HEK293 (cell line): ENCODE data around the gene PTGES2.

Experiments
- CTCF ChIA-PET: fragments of 350-600 bp; formaldehyde crosslinking; extraction: SDS; loops from one replicate; lab custom pipeline; 2021; ENCODE audit warnings: antibody characterized with exemption; lab: Yijun Ruan, JAX
- POLR2A ChIA-PET: fragments of 300-600 bp; formaldehyde crosslinking; extraction: SDS; loops from one replicate; lab custom pipeline; 2020; ENCODE audit warnings: antibody characterized with exemption, inconsistent platforms; lab: Yijun Ruan, JAX
- H3K27ac ChIP-seq: fragments of 200-500 bp; sonication (Bioruptor generic); 2 replicates; pipeline ENCODE4 v1.5.1; 2014; ENCODE audit warnings: low read depth, low read length, control low read depth, inconsistent platforms; ENCODE audit errors: extremely low read depth
- H3K36me3 ChIP-seq, 2 experiments: fragments of 200-500 bp in 1 of 2; sonication (Bioruptor generic) in 1 of 2; 1 replicate in 1 of 2; 2 replicates in 1 of 2; pipeline ENCODE4 v1.5.1; 2014 to 2017; ENCODE audit warnings: inconsistent platforms in 2 of 2, low read length in 2 of 2; ENCODE audit not compliant: control insufficient read depth in 2 of 2, insufficient read depth in 1 of 2
- H3K4me1 ChIP-seq: fragments of 200-500 bp; sonication (Bioruptor generic); 2 replicates; pipeline ENCODE4 v1.5.1; 2014; ENCODE audit warnings: mild to moderate bottlenecking, low read length, inconsistent platforms; ENCODE audit not compliant: control insufficient read depth, insufficient read depth
- H3K4me3 ChIP-seq: 2 replicates; pipeline ENCODE4 v1.5.1; 2011; ENCODE audit warnings: low read depth, mild to moderate bottlenecking, control low read depth, low read length, moderate library complexity
- H3K9me3 ChIP-seq: fragments of 200-500 bp; sonication (Bioruptor generic); 2 replicates; pipeline ENCODE4 v1.5.1; 2014; ENCODE audit warnings: low read depth, low read length, inconsistent platforms; ENCODE audit not compliant: control insufficient read depth, insufficient read depth
- KLF1 ChIP-seq: fragments of 450-650 bp; formaldehyde crosslinking; IDR thresholded peaks from 2 replicates; pipeline ENCODE4 v1.5.1; 2016; ENCODE audit warnings: missing biosample characterization, missing genetic modification characterization
- MYNN ChIP-seq: fragments of 450-650 bp; formaldehyde crosslinking; IDR thresholded peaks from 2 replicates; pipeline ENCODE4 v1.5.1; 2016; ENCODE audit warnings: missing biosample characterization, missing genetic modification characterization, borderline replicate concordance
- OSR2 ChIP-seq: fragments of 450-650 bp; formaldehyde crosslinking; IDR thresholded peaks from 2 replicates; pipeline ENCODE4 v1.5.1; 2016; ENCODE audit warnings: missing biosample characterization, missing genetic modification characterization
- SETDB1 ChIP-seq: IDR thresholded peaks from one replicate; pipeline ENCODE4 v1.6.1; 2017; ENCODE audit warnings: mild to moderate bottlenecking, low read length, moderate library complexity, mixed read lengths; ENCODE audit not compliant: insufficient read length
- YY2 ChIP-seq: fragments of 450-650 bp; formaldehyde crosslinking; IDR thresholded peaks from 2 replicates; pipeline ENCODE4 v1.5.1; 2016; ENCODE audit warnings: missing biosample characterization, missing genetic modification characterization
- ZBTB8A ChIP-seq: fragments of 450-650 bp; formaldehyde crosslinking; IDR thresholded peaks from 2 replicates; pipeline ENCODE4 v1.5.1; 2016; ENCODE audit warnings: missing biosample characterization, missing genetic modification characterization
- ZFP3 ChIP-seq: fragments of 450-650 bp; formaldehyde crosslinking; IDR thresholded peaks from 2 replicates; pipeline ENCODE4 v1.5.1; 2016; ENCODE audit warnings: low read depth, missing biosample characterization, missing genetic modification characterization
- ZFP69B ChIP-seq: fragments of 450-650 bp; formaldehyde crosslinking; IDR thresholded peaks from 2 replicates; pipeline ENCODE4 v1.5.1; 2016; ENCODE audit warnings: missing biosample characterization, missing genetic modification characterization
- ZNF221 ChIP-seq: fragments of 450-650 bp; formaldehyde crosslinking; IDR thresholded peaks from 2 replicates; pipeline ENCODE4 v1.5.1; 2017; ENCODE audit warnings: missing biosample characterization, missing genetic modification characterization, borderline replicate concordance
- ZNF23 ChIP-seq: fragments of 450-650 bp; formaldehyde crosslinking; IDR thresholded peaks from 2 replicates; pipeline ENCODE4 v1.5.1; 2016; ENCODE audit warnings: missing biosample characterization, missing genetic modification characterization, borderline replicate concordance
- ZNF354C ChIP-seq: fragments of 450-650 bp; formaldehyde crosslinking; IDR thresholded peaks from 2 replicates; pipeline ENCODE4 v1.5.1; 2016; ENCODE audit warnings: missing biosample characterization, missing genetic modification characterization, low read depth, borderline replicate concordance
- ZNF391 ChIP-seq: fragments of 450-650 bp; formaldehyde crosslinking; IDR thresholded peaks from 2 replicates; pipeline ENCODE4 v1.5.1; 2016; ENCODE audit warnings: low read depth, missing biosample characterization, missing genetic modification characterization, borderline replicate concordance
- ZNF544 ChIP-seq: fragments of 450-650 bp; formaldehyde crosslinking; IDR thresholded peaks from 2 replicates; pipeline ENCODE4 v1.5.0; 2017; ENCODE audit warnings: missing biosample characterization, missing genetic modification characterization
- ZNF585B ChIP-seq: fragments of 450-650 bp; formaldehyde crosslinking; IDR thresholded peaks from 2 replicates; pipeline ENCODE4 v1.5.1; 2016; ENCODE audit warnings: missing biosample characterization, missing genetic modification characterization
- ZNF596 ChIP-seq: fragments of 450-650 bp; IDR thresholded peaks from 2 replicates; pipeline ENCODE4 v1.5.0; 2018; ENCODE audit warnings: missing biosample characterization, mild to moderate bottlenecking, missing genetic modification characterization, moderate library complexity
- ZNF658 ChIP-seq: fragments of 450-650 bp; formaldehyde crosslinking; IDR thresholded peaks from 2 replicates; pipeline ENCODE4; 2016; ENCODE audit warnings: missing biosample characterization, missing genetic modification characterization
- ZNF660 ChIP-seq: fragments of 450-650 bp; IDR thresholded peaks from 2 replicates; pipeline ENCODE4 v1.5.1; 2018; ENCODE audit warnings: missing biosample characterization, mild to moderate bottlenecking, missing genetic modification characterization
- ZNF76 ChIP-seq: fragments of 450-650 bp; formaldehyde crosslinking; IDR thresholded peaks from 2 replicates; pipeline ENCODE4; 2016; ENCODE audit warnings: low read depth, missing biosample characterization, missing genetic modification characterization, borderline replicate concordance
- ZNF837 ChIP-seq: fragments of 450-650 bp; formaldehyde crosslinking; IDR thresholded peaks from 2 replicates; pipeline ENCODE4 v1.5.1; 2016; ENCODE audit warnings: missing biosample characterization, missing genetic modification characterization
- TF ChIP-seq, protein P1 (sequence below): fragments of 450-650 bp; formaldehyde crosslinking; IDR thresholded peaks from 2 replicates; pipeline ENCODE4 v1.5.1; 2017; ENCODE audit warnings: missing biosample characterization, missing genetic modification characterization
- TF ChIP-seq, protein P2 (sequence below): fragments of 450-650 bp; IDR thresholded peaks from 2 replicates; pipeline ENCODE4 v1.5.1; 2018; ENCODE audit warnings: missing biosample characterization, missing genetic modification characterization
- TF ChIP-seq, protein P3 (sequence below): fragments of 450-650 bp; formaldehyde crosslinking; IDR thresholded peaks from 2 replicates; pipeline ENCODE4 v1.5.1; 2016; ENCODE audit warnings: missing biosample characterization, missing genetic modification characterization, borderline replicate concordance
- TF ChIP-seq, protein P4 (sequence below): fragments of 450-650 bp; formaldehyde crosslinking; IDR thresholded peaks from 2 replicates; pipeline ENCODE4 v1.5.1; 2016; ENCODE audit warnings: missing biosample characterization, missing genetic modification characterization

The PTGES2 gene

DNA sequence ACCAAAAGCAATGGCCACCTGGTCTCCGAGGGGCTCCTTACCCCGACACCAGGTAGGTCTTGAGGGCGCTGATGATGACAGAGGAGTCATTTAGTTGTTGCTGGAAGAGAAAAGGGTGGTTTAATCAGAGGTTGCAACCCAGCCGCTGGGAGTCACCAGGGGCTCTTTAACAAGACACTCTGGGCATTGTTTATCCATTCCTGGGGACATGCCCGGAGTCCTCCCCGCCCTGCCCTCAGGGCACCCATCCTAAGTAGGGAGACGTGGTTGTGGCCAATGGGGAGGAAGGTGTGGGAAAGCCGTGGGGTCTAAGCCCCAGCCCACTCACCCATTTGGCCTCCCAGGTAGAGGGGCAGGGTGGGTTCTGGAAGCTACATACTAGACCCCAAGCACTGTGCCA is 3.1 kb downstream of the PTGES2 start:
- H3K9me3 ChIP-seq, result no peaks in the 10 kb centered on the region
- POLR2A ChIA-PET, result interaction anchor here (0.6 to 1.4 kb wide), 3 partner anchors 25 to 57 kb away, joined by 3 to 4 read pairs (median 3); partner anchors contain the start of genes BBLN and NAIF1
- H3K4me1 ChIP-seq, result no peaks in the 10 kb centered on the region
- peaks cover 0 to 56% of the 10 kb centered on the region in 2 experiments; a peak in 2 of 3 replicates for H3K36me3 ChIP-seq
- CTCF ChIA-PET, result interaction anchor here (0.5 to 2.7 kb wide), 28 partner anchors 8 to 235 kb away, joined by 3 to 19 read pairs (median 4); partner anchors contain the start of genes CIZ1, DNM1, EEIG1 and NAIF1
- TF ChIP-seq ZNF660 (tag by site-specific recombination), result no peak
- TF ChIP-seq ZNF76 (tag by site-specific recombination), result no peak
- TF ChIP-seq ZFP69B (tag by site-specific recombination), result no peak
- no peak for TF ChIP-seq ZNF585B
- no peak for TF ChIP-seq ZNF23 (tag by site-specific recombination)
- TF ChIP-seq ZFP3 (tag by site-specific recombination), result no peak
- TF ChIP-seq ZNF391 (tag by site-specific recombination), result no peak
- TF ChIP-seq, all 188 proteins: peak for 0
- no peak overlapping the region for H3K4me3 ChIP-seq
- H3K27ac ChIP-seq, result no peak overlapping the region

DNA sequence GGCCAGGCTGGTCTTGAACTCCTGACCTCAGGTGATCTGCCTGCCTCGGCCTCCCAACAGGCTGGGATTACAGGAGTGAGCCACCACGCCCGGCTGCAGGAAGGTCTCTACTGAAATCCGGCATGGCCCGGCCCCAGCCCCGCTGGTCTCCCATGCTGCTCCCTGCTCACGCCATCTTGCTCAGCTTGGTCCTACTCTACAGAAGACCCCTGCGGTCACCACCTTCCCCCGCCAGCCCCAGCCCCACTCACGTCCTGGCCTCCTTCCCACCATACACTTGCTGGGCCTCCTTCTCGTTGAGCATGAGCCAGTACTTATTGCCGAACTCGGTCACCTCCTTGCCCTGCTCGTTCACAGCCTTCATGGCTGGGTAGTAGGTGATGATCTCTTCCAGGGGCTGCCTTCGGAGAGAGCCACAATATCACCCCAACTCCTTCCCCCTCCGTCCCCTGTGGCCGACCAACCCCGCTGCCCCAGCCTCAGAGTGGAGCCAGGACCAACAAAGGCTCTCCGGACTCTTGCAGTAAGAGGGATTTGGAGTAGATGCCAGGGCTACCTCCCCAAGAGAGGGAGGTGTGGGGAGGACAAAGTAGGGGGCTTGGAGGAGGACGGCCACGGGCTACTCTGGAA is 4.0 kb downstream of the PTGES2 start:
- H3K4me3 ChIP-seq, result no peak overlapping the region
- peaks cover 0 to 56% of the 10 kb centered on the region in 2 experiments; a peak in 2 of 3 replicates for H3K36me3 ChIP-seq
- ChIA-PET POLR2A (no interaction called here), CTCF (interaction anchor here (0.5 to 2.7 kb wide), 4 partner anchors 10 to 829 kb away, joined by 3 to 19 read pairs (median 4); no protein-coding TSS in a partner anchor)
- H3K9me3 ChIP-seq, result no peaks in the 10 kb centered on the region
- no peak overlapping the region for H3K27ac ChIP-seq
- no peaks in the 10 kb centered on the region for H3K4me1 ChIP-seq
- TF ChIP-seq KLF1 (tag by site-specific recombination), result no peak
- TF ChIP-seq MYNN (tag by site-specific recombination), result no peak
- TF ChIP-seq, protein P1, sequence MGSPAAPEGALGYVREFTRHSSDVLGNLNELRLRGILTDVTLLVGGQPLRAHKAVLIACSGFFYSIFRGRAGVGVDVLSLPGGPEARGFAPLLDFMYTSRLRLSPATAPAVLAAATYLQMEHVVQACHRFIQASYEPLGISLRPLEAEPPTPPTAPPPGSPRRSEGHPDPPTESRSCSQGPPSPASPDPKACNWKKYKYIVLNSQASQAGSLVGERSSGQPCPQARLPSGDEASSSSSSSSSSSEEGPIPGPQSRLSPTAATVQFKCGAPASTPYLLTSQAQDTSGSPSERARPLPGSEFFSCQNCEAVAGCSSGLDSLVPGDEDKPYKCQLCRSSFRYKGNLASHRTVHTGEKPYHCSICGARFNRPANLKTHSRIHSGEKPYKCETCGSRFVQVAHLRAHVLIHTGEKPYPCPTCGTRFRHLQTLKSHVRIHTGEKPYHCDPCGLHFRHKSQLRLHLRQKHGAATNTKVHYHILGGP (tag by site-specific recombination), result no peak
- no peak for TF ChIP-seq ZNF354C (tag by site-specific recombination)
- TF ChIP-seq ZNF658, result no peak
- no peak for TF ChIP-seq OSR2 (tag by site-specific recombination)
- TF ChIP-seq, protein P2, sequence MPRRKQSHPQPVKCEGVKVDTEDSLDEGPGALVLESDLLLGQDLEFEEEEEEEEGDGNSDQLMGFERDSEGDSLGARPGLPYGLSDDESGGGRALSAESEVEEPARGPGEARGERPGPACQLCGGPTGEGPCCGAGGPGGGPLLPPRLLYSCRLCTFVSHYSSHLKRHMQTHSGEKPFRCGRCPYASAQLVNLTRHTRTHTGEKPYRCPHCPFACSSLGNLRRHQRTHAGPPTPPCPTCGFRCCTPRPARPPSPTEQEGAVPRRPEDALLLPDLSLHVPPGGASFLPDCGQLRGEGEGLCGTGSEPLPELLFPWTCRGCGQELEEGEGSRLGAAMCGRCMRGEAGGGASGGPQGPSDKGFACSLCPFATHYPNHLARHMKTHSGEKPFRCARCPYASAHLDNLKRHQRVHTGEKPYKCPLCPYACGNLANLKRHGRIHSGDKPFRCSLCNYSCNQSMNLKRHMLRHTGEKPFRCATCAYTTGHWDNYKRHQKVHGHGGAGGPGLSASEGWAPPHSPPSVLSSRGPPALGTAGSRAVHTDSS (tag by site-specific recombination), result no peak
- TF ChIP-seq ZNF544, result no peak

DNA sequence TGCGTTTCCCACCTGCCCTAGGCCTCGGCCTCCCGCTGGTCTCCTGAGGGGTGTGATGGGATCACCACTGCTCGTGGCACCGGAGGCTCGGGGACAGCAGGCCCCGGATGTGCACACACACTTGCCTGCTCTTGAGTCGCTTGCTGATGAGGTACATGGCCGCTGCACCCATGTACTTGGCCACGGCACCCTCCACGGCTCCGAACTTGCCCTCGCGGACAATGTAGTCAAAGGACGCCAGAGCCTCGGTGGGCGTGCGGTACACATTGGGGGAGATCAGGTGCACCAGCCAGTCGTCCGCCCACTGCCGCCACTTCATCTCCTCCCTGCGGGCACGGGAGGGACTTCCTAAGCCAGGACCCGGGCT is 4.7 kb downstream of the PTGES2 start:
- no peaks in the 10 kb centered on the region for H3K4me1 ChIP-seq
- H3K4me3 ChIP-seq, result no peak overlapping the region
- H3K27ac ChIP-seq, result no peak overlapping the region
- H3K9me3 ChIP-seq, result no peaks in the 10 kb centered on the region
- ChIA-PET POLR2A (no interaction called here), CTCF (no interaction called here)
- H3K36me3 ChIP-seq, result peaks cover 0 to 56% of the 10 kb centered on the region in 2 experiments; a peak in 2 of 3 replicates
- TF ChIP-seq ZNF221 (tag by site-specific recombination) (no peak), SETDB1 (no peak), ZNF837 (no peak), ZNF76 (tag by site-specific recombination) (no peak), YY2 (tag by site-specific recombination) (no peak), ZBTB8A (tag by site-specific recombination) (no peak), ZNF596 (tag by site-specific recombination) (no peak)
- TF ChIP-seq, protein P3, sequence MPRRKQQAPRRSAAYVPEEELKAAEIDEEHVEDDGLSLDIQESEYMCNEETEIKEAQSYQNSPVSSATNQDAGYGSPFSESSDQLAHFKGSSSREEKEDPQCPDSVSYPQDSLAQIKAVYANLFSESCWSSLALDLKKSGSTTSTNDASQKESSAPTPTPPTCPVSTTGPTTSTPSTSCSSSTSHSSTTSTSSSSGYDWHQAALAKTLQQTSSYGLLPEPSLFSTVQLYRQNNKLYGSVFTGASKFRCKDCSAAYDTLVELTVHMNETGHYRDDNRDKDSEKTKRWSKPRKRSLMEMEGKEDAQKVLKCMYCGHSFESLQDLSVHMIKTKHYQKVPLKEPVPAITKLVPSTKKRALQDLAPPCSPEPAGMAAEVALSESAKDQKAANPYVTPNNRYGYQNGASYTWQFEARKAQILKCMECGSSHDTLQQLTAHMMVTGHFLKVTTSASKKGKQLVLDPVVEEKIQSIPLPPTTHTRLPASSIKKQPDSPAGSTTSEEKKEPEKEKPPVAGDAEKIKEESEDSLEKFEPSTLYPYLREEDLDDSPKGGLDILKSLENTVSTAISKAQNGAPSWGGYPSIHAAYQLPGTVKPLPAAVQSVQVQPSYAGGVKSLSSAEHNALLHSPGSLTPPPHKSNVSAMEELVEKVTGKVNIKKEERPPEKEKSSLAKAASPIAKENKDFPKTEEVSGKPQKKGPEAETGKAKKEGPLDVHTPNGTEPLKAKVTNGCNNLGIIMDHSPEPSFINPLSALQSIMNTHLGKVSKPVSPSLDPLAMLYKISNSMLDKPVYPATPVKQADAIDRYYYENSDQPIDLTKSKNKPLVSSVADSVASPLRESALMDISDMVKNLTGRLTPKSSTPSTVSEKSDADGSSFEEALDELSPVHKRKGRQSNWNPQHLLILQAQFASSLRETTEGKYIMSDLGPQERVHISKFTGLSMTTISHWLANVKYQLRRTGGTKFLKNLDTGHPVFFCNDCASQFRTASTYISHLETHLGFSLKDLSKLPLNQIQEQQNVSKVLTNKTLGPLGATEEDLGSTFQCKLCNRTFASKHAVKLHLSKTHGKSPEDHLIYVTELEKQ, result no peak
- TF ChIP-seq, protein P4, sequence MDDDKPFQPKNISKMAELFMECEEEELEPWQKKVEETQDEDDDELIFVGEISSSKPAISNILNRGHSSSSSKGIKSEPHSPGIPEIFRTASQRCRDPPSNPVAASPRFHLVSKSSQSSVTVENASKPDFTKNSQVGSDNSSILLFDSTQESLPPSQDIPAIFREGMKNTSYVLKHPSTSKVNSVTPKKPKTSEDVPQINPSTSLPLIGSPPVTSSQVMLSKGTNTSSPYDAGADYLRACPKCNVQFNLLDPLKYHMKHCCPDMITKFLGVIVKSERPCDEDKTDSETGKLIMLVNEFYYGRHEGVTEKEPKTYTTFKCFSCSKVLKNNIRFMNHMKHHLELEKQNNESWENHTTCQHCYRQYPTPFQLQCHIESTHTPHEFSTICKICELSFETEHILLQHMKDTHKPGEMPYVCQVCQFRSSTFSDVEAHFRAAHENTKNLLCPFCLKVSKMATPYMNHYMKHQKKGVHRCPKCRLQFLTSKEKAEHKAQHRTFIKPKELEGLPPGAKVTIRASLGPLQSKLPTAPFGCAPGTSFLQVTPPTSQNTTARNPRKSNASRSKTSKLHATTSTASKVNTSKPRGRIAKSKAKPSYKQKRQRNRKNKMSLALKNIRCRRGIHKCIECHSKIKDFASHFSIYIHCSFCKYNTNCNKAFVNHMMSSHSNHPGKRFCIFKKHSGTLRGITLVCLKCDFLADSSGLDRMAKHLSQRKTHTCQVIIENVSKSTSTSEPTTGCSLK (tag by site-specific recombination), result no peak
